Neural progenitor cell (in vitro differentiated cells): ENCODE measurements around the gene PRELP.

Source experiments
- EZH2phosphoT487 ChIP-seq: fragments of 200-600 bp; sonication (generic); IDR thresholded peaks from 2 replicates; pipeline ENCODE4 v1.6.1; 2017; ENCODE audit warnings: antibody characterized with exemption
- TF ChIP-seq, protein P1 (sequence below): fragments of 200-600 bp; sonication (generic); IDR thresholded peaks from 2 replicates; pipeline ENCODE4 v1.5.1; 2017; ENCODE audit warnings: antibody characterized with exemption, mild to moderate bottlenecking

DNA sequence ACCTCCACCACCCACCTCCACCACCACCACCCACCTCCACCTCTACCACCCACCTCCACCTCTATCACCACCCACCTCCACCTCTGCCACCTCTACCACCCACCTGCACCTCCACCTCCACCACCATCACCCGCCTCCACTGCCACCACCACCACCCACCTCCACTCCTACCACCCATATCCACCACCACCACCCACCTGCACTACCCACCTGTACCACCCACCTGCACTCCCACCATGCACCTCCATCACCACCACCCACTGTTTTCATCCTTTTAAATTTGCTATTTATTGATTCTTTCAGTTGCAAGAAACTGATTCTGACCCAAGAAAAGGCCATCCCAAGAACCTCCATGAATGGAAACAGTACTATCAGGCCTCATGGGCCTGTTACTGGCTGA, 24.7 kb downstream of the PRELP start:
- TF ChIP-seq, protein P1, sequence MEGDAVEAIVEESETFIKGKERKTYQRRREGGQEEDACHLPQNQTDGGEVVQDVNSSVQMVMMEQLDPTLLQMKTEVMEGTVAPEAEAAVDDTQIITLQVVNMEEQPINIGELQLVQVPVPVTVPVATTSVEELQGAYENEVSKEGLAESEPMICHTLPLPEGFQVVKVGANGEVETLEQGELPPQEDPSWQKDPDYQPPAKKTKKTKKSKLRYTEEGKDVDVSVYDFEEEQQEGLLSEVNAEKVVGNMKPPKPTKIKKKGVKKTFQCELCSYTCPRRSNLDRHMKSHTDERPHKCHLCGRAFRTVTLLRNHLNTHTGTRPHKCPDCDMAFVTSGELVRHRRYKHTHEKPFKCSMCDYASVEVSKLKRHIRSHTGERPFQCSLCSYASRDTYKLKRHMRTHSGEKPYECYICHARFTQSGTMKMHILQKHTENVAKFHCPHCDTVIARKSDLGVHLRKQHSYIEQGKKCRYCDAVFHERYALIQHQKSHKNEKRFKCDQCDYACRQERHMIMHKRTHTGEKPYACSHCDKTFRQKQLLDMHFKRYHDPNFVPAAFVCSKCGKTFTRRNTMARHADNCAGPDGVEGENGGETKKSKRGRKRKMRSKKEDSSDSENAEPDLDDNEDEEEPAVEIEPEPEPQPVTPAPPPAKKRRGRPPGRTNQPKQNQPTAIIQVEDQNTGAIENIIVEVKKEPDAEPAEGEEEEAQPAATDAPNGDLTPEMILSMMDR: no peak
- TF ChIP-seq EZH2phosphoT487: no peak
